HK-2 (cell line): ENCODE data around the gene ZBTB38.

Source experiments
- DNase-seq: peaks from one replicate; pipeline ENCODE4 v3.0.0-alpha.2; 2018; ENCODE audit not compliant: unreplicated experiment

The ZBTB38 gene

GRCh38 chr3:141368925-141369794, 856 bp downstream of the ZBTB38 start:
- no peak for DNase-seq

DNA sequence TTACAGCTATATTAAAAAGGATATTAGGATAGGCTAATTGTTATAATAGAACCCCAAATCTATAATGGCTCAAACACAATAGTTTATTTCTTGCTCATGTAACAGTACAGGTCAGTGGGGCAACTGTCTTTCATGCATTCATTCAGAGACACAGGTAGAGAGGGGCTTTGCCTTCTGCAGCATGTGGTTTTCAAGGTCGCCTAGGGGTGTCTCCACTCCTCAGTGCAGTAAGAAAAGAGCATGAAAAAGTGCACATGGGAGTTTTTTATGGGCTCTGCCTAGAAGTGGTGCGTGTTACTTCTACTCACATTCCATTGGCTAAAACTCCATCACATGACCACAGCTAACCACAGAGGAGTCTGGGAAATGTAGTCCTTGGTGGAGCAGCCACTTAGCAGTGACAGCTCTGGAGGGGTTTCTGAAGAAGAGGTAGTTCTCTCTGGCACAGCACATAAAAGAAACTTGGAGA, 1.8 kb downstream of the ZBTB38 start:
- DNase-seq: no peak

DNA sequence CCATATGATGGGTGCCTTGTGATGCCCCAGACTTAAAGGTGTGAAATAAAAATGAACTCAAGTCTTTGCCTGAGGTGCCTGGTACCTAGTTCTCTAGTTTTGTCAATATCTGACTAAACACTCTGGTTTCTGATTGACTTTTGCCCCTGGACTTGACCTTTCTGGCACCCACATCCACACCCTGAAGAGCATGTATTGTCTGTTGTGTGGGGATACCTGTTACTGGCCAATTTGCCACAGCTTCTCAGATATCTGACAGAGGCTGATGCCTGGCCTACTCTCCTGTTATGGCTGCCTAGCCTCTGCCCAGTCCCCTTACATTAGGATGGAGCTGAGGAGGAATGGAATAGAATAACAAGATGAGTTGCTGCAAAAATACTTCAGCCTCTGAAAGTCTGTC, 3.6 kb downstream of the ZBTB38 start:
- DNase-seq: no peak

GRCh38 chr3:141372656-141373055, 4.4 kb downstream of the ZBTB38 start:
- no peak for DNase-seq

- no peak for DNase-seq
These were observed 4.9 kb downstream of the ZBTB38 start for GRCh38 chr3:141373232-141373631.

GRCh38 chr3:141373768-141374526, 5.6 kb downstream of the ZBTB38 start:
- no peak for DNase-seq

DNA sequence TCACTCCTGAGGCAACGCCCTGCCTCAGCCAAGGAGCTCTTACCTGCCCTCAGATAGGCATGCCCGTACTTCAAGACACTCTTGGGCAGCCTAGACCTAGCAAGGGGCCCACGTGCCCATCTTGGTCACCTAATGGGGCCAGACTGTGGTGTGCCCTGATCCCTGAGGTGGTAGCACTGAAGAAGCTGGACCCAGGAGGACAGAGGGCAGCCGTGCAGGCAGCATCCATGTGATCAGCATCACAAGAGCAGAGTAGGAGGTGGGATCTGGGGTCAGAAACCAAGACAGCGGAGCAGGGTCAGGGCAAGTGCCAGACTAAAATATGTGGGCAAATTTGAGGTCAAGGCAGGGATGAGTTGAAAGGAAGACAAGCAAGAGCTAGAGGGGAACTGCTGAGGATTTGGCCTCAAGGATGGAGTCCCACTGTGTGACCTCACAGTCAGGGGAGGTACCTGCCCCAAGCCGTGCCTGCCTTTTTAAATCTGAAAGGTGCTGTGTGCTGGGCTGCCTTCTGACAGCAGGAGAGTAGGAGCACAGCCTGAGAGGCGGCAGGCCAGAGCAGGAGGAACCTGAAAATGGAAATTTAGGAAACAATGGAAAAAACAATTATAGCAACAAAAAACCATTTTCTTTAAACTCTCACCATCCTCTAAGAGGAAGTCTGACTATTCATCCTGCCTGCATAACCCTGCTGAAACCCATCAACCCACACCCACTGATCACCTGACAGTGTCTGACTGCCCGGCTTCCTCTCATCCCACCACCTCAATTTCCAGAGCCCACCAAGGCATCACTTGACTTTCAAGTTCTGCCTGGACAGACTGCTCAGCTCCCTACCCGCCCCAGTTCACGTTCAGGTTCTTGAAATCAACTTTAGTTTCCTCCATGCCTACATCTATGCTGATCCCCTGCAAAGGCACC, 7.3 kb downstream of the ZBTB38 start:
- DNase-seq: no peak

- no peak for DNase-seq
These were observed 9.1 kb downstream of the ZBTB38 start for GRCh38 chr3:141377377-141377776.

- DNase-seq: no peak
These were observed 10.3 kb downstream of the ZBTB38 start for GRCh38 chr3:141378556-141378955.

DNA sequence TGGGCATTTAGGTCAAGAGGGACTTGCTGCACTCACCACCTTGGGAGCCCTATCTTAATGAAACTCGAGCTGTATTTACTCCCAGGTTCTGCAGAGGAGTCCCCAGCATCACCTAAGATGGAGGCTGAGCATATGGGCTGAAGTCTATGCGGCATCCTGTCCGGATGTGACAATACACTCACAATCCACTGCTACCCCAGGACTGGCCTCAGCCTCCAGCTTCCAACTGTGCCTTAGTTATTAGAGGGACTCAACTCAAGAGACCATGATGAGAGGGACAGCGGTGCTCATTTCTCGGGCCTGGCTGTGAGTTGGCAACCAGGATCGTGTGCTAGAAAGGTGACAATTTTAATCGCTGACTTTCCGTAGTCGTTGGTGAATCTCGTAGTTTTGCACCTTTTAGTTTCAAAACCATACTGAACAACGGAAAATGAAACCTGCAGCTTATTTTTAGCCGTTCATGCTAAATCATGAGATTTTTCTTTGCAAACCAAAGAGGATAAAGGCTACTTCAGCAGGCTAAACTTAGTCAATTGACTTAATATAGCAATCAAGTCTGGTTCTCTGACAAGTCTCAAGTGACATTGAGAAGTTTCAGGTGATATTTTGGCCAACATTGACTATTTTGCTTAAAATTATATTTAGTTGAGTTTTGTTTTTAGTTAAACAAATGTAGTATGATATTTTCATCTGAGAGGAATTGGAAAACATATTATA, 11.1 kb downstream of the ZBTB38 start:
- DNase-seq: no peak

- no peak for DNase-seq
These were observed 12.0 kb downstream of the ZBTB38 start for GRCh38 chr3:141380279-141380678.

- DNase-seq: no peak
These were observed 12.7 kb downstream of the ZBTB38 start for GRCh38 chr3:141380987-141381386.

DNA sequence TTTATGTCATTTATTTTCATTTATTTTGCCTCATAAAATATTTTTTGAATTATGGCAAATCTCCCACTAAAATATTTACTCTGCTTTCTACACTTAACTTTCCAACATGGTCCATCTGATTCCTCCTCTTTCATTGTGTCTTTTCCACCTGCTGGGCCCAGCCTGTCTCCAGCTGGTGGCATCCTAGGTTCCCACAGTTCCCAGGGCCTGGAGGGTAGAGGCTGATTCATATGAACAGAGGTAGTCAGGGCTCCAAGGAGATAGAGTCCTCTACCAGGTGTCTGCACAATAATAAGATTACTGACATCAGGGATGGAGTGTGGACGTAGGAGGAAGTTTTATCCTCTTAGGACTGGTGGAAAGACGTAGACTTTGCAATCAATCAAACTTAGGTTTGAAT, 14.3 kb downstream of the ZBTB38 start:
- DNase-seq: no peak

- no peak for DNase-seq
These were observed 15.3 kb downstream of the ZBTB38 start for GRCh38 chr3:141383555-141384129.

DNA sequence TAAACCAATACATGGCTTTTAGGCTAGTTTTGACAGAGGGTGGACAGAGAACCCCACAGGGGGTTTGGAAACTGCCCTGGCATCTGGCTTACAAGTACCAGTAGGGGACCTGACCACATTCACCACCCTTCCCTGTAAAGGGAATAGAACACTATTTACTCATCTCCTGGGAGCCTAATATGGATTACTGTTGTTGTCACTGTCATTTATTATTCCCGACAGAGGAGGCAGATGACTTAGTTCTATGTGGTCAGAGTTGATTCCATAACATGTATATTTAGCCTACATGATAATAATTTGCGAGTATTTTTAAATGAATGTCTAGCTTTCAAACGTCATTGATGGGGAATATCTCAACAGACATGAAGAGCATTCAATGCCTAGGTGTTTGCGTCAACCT, 15.9 kb downstream of the ZBTB38 start:
- no peak for DNase-seq

GRCh38 chr3:141384575-141384974, 16.3 kb downstream of the ZBTB38 start:
- DNase-seq: no peak

DNA sequence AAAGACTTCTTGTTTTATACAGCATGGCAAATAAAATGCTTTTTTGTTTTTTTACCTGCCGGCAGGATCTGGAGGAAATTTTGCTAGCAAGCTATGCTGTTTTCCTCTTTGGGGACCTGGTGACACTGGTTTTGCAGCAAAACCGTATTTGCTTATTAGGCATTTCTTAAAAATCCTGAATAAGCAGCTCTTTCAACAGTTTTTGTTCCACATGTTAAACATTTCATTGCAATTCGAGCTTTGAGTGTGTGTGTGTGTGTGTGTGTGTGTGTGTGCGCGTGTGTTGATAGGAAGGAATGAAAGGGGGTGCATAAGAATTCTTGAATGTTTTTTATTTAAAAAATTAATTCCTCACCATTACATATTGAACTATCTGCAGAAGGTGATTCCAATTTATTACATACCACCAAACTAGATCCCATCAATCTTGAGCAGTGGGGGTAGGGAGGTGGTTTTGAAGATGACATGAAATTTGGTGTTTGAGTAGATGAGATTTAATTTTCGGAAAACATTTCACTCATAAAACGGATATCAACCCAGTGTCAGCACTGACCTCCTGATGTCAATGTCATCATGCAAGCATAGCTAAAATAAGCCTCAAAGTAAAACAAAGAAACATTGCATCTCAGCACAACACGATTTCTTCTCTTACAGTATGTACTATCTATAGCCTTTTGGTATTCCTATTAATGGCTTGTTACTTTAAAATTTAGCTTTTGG, 17.3 kb downstream of the ZBTB38 start:
- DNase-seq: no peak

DNA sequence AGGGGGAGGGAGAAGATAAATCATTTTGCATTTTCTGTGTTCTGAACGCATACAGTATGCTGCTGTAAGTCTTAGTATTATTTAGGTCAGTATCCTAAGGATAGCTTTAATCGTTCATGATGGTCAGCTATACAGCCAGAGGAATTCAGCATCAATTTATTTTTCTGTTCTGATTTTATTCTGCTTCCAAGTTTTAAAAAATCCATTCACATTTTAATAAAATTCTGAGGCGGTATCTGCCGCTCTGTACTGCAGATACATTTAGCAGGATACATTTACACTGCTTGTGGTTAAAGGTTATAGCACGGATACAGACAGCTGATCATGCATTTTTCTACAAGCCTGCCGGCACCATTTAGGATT, 17.8 kb downstream of the ZBTB38 start:
- no peak for DNase-seq

GRCh38 chr3:141386611-141387111, 18.4 kb downstream of the ZBTB38 start:
- no peak for DNase-seq

DNA sequence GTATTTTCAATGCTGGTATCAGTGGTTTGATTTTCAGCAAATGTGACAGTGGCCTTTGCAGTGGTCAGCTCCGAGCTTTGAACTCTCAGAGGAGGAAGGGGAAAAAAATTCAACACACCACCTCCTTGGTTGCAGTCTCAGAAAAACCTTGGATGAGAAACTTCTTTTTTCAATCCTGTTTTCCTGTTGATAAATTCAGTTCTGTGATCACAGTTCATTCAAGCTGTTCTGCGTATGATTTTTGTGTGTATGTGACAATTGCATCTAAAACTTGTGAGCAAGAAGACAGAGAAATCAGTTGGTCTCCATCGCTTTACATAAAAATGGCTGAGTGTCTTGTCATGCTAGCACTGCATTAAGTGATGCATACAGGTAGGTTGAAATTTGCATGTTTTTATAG, 19.2 kb downstream of the ZBTB38 start:
- no peak for DNase-seq
